HepG2 (cell line): ENCODE data around the gene ALX1. TPM values are rescaled to one million over a fixed set of nuclear protein-coding genes. Genes with fewer than 3 reads are reported as not detected.

Experiments
- ATAC-seq: fragments of 200-7000 bp; cut with Tn5 transposase; 3 replicates; pipeline ENCODE4 v1.9.1; 2020; ENCODE audit warnings: mild to moderate bottlenecking, moderate library complexity
- BruUV-seq: library from RNA; stranded (reverse); fragments of 400-500 nt; replicated peaks from 2 replicates; lab custom pipeline; 2021; lab: Mats Ljungman, UMichigan
- CTCF ChIA-PET: fragments of 300-600 bp; formaldehyde crosslinking; extraction: SDS; loops from one replicate; lab custom pipeline; 2021; ENCODE audit warnings: low total read pairs, inconsistent platforms, low intra/inter-chr PET ratio; lab: Yijun Ruan, JAX
- POLR2A ChIA-PET: fragments of 350-600 bp; sonication (Branson Sonifier 250); formaldehyde crosslinking; loops from one replicate; lab custom pipeline; 2020; ENCODE audit warnings: antibody characterized with exemption, inconsistent platforms; lab: Yijun Ruan, JAX
- DNase-seq: peaks from one replicate; pipeline ENCODE4 v3.0.0-alpha.2; 2015; ENCODE audit warnings: low spot score
- FAIRE-seq: peaks from 3 replicates; lab custom pipeline; 2011; peaks lifted over from hg19 to GRCh38; lab: Jason Lieb, UNC
- H2AFZ ChIP-seq: one replicate; pipeline ENCODE4 v1.6.1; 2011; ENCODE audit warnings: low read length, inconsistent platforms
- H3K27ac ChIP-seq: fragments of 300-600 bp; 3 replicates; pipeline ENCODE4 v1.8.0; 2011; ENCODE audit warnings: mixed run types, mild to moderate bottlenecking, mixed read lengths, low read length, inconsistent platforms; ENCODE audit not compliant: insufficient read depth; ENCODE audit errors: extremely low read length
- H3K27me3 ChIP-seq, 2 experiments: fragments of 200-600 bp in 1 of 2; 2 replicates in 1 of 2; 3 replicates in 1 of 2; pipeline versions ENCODE4 v1.6.0 to v1.8.0; 2011; ENCODE audit warnings: low read length in 2 of 2, mild to moderate bottlenecking in 2 of 2, moderate library complexity in 2 of 2, inconsistent platforms in 1 of 2; ENCODE audit not compliant: insufficient read depth in 2 of 2, control insufficient read depth in 1 of 2
- H3K36me3 ChIP-seq, 2 experiments: fragments of 200-600 bp in 1 of 2; replicated peaks in 1 of 2; 2 replicates in 1 of 2; 3 replicates in 1 of 2; pipeline versions ENCODE4 v1.5.1 to v1.8.0; 2011; ENCODE audit warnings: low read length in 2 of 2, inconsistent platforms in 1 of 2; ENCODE audit not compliant: insufficient read depth in 2 of 2, control insufficient read depth in 1 of 2
- H3K4me1 ChIP-seq: 2 replicates; pipeline ENCODE4 v1.5.1; 2012; ENCODE audit warnings: low read length, inconsistent platforms; ENCODE audit not compliant: insufficient read depth
- H3K4me2 ChIP-seq: 2 replicates; pipeline ENCODE4 v1.6.0; 2011; ENCODE audit warnings: low read depth, low read length, inconsistent platforms
- H3K4me3 ChIP-seq, 3 experiments: fragments of 200-600 bp in 1 of 3; sonication (generic), shearing (Covaris generic) in 1 of 3; replicated peaks in 1 of 3; 2 replicates each; pipeline ENCODE4 v1.5.1; 2011 to 2016; ENCODE audit warnings: low read length in 3 of 3, inconsistent platforms in 2 of 3, low read depth in 2 of 3, mild to moderate bottlenecking in 2 of 3, control low read depth in 1 of 3, mixed read lengths in 1 of 3; ENCODE audit not compliant: insufficient read depth in 1 of 3
- H3K79me2 ChIP-seq: one replicate; pipeline ENCODE4 v1.6.1; 2011; ENCODE audit warnings: low read length, inconsistent platforms; ENCODE audit not compliant: insufficient read depth
- H3K9ac ChIP-seq: 2 replicates; pipeline ENCODE4 v1.6.0; 2011; ENCODE audit warnings: mild to moderate bottlenecking, low read depth, low read length, inconsistent platforms; ENCODE audit not compliant: insufficient read depth
- H3K9me3 ChIP-seq: 2 replicates; pipeline ENCODE4 v1.5.1; 2012; ENCODE audit warnings: mild to moderate bottlenecking, low read length
- H4K20me1 ChIP-seq: 2 replicates; pipeline ENCODE4 v1.6.0; 2011; ENCODE audit warnings: inconsistent platforms, mild to moderate bottlenecking, low read length, moderate library complexity; ENCODE audit not compliant: insufficient read depth
- CENPX ChIP-seq: sonication (generic); formaldehyde crosslinking; IDR thresholded peaks from 2 replicates; pipeline ENCODE4 v1.9.0; 2021; ENCODE audit warnings: mild to moderate bottlenecking, missing genetic modification reagents, moderate library complexity
- ELF4 ChIP-seq: sonication (generic); formaldehyde crosslinking; IDR thresholded peaks from 2 replicates; pipeline ENCODE4 v1.5.0; 2020; ENCODE audit warnings: missing genetic modification reagents, mild to moderate bottlenecking, moderate library complexity, borderline replicate concordance
- GPN1 ChIP-seq: sonication (generic); formaldehyde crosslinking; IDR thresholded peaks from 2 replicates; pipeline ENCODE4 v1.5.1; 2020; ENCODE audit warnings: missing genetic modification reagents, borderline replicate concordance
- HHEX ChIP-seq: IDR thresholded peaks from 2 replicates; pipeline ENCODE4 v1.6.1; 2016; ENCODE audit warnings: control low read depth
- HNRNPUL1 ChIP-seq: fragments of 200-400 bp; formaldehyde crosslinking; IDR thresholded peaks from 2 replicates; pipeline ENCODE4 v1.6.1; 2017; ENCODE audit warnings: low read depth, mild to moderate bottlenecking, low read length, moderate library complexity
- RAD51 ChIP-seq: fragments of 450-650 bp; IDR thresholded peaks from 2 replicates; pipeline ENCODE4 v1.6.1; 2016; ENCODE audit warnings: borderline replicate concordance
- REPIN1 ChIP-seq: sonication (generic); formaldehyde crosslinking; IDR thresholded peaks from 2 replicates; pipeline ENCODE4 v1.8.0; 2022; ENCODE audit warnings: missing genetic modification reagents, low read depth, mild to moderate bottlenecking, borderline replicate concordance
- ZBTB3 ChIP-seq: sonication (generic); formaldehyde crosslinking; IDR thresholded peaks from 2 replicates; pipeline ENCODE4 v1.4.0; 2020; ENCODE audit warnings: low read depth, mild to moderate bottlenecking, moderate library complexity, missing genetic modification reagents, borderline replicate concordance
- ZKSCAN8 ChIP-seq: IDR thresholded peaks from 2 replicates; pipeline ENCODE4 v1.6.1; 2016; ENCODE audit warnings: borderline replicate concordance, missing genetic modification reagents, missing compliant biosample characterization
- WGBS: methylation state at CpG from one replicate; pipeline ENCODE4 v1.1.6; 2017; ENCODE audit warnings: low lambda C conversion rate; 5-methylcytosine and 5-hydroxymethylcytosine counted together
- in situ Hi-C: cut with HindIII; loops from 2 replicates; pipeline ENCODE4 v1.10.0; 2017; ENCODE audit warnings: low pct_unique_long_range_greater_than_20kb; ENCODE audit not compliant: extremely low pct_ligation_motif_present
- intact Hi-C: fragments of 100-400 bp; cut with micrococcal nuclease; formaldehyde crosslinking; loops from one replicate; pipeline ENCODE4 v1.10.0; 2022; ENCODE audit not compliant: unreplicated experiment
- polyA plus RNA-seq, 8 experiments: library from polyadenylated mRNA; depleted of rRNA in 3 of 8; stranded (reverse) in 7 of 8; unstranded in 1 of 8; fragments of >200 nt; fragmentation: Illumina TruSeq in 4 of 8; extraction: Trizol in 4 of 8; gene quantifications; 2 replicates each; pipeline versions ENCODE4 v1.2.1 to v1.2.3, GENCODE V29; 2011 to 2016; ENCODE audit warnings: low read depth in 4 of 8, missing spikeins in 1 of 8, mixed read lengths in 1 of 8; ENCODE audit not compliant: insufficient read depth in 1 of 8
- total RNA-seq, 5 experiments: library from RNA; depleted of rRNA; stranded (reverse); fragments of >200 nt; fragmentation: Illumina TruSeq; extraction: Trizol; gene quantifications; 2 replicates each; pipeline ENCODE4 v1.2.3, GENCODE V29; 2016; ENCODE audit warnings: low read depth in 1 of 5
- TF ChIP-seq, protein P1 (sequence below): fragments of 450-650 bp; IDR thresholded peaks from 2 replicates; pipeline ENCODE4 v1.6.1; 2016
- TF ChIP-seq, protein P2 (sequence below): sonication (generic); formaldehyde crosslinking; IDR thresholded peaks from 2 replicates; pipeline ENCODE4 v1.4.0; 2020; ENCODE audit warnings: missing genetic modification reagents

The ALX1 gene
- total and polyA plus RNA-seq, 2 of the 13 experiments (the other 11 are each of a cell fraction or from before 2014, with no cell fraction given) = not detected

DNA sequence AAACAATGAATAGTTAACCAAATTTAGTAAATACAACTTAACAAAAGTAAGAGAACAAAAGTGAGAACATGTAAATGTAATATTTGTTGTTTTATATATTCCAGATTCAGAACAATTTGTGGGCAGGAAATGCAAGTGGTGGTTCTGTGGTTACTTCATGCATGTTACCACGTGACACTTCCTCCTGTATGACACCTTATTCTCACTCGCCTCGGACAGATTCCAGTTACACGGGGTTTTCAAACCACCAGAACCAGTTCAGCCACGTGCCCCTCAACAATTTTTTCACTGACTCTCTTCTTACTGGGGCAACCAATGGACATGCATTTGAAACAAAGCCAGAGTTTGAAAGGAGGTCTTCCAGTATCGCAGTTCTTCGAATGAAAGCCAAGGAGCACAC, 21.0 kb downstream of the ALX1 start (continued):
- TF ChIP-seq, protein P1, sequence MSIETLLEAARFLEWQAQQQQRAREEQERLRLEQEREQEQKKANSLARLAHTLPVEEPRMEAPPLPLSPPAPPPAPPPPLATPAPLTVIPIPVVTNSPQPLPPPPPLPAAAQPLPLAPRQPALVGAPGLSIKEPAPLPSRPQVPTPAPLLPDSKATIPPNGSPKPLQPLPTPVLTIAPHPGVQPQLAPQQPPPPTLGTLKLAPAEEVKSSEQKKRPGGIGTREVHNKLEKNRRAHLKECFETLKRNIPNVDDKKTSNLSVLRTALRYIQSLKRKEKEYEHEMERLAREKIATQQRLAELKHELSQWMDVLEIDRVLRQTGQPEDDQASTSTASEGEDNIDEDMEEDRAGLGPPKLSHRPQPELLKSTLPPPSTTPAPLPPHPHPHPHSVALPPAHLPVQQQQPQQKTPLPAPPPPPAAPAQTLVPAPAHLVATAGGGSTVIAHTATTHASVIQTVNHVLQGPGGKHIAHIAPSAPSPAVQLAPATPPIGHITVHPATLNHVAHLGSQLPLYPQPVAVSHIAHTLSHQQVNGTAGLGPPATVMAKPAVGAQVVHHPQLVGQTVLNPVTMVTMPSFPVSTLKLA = 0 out of 2 replicates have a peak, but pooled peaks have one; percentile 15
- peak; percentile 42; the same call in 1 of the 2 replicates for TF ChIP-seq RAD51

DNA sequence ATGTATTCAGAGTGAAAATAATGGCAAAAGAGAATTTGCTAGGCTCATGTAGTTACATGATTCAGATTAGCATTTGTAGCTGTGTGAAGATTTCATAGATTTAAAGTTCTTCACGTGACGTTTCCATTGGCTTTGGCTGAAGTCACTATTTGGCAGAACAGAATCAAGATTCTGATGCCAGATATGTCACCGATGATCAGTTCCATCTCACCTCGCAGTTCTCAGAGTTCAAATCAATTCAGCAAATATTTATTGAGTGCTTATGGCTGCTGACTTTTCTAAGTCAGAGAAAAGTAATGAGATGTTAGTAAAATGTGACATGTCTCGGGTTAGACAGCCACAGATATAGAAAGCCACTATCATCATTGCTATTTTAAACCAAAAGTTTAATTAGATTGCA, 28.4 kb downstream of the ALX1 start:
- 5% methylated on average over 5 of the region's 5 CpGs for WGBS
- DNase-seq (no peak), ATAC-seq (no peak), FAIRE-seq (no peak)
- H3K36me3 ChIP-seq = no peaks in the 10 kb centered on the region
- ChIA-PET POLR2A (no interaction called here), CTCF (no interaction called here)
- no TSS peak for BruUV-seq
- no peak overlapping the region for H3K4me3 ChIP-seq
- in situ Hi-C loops (no loop called here), intact Hi-C loops (no loop called here)
- H3K4me1 ChIP-seq = no peaks in the 10 kb centered on the region
- no peaks in the 10 kb centered on the region for H4K20me1 ChIP-seq
- H3K79me2 ChIP-seq = no peaks in the 10 kb centered on the region
- H3K27me3 ChIP-seq = no peaks in the 10 kb centered on the region
- TF ChIP-seq, protein P2, sequence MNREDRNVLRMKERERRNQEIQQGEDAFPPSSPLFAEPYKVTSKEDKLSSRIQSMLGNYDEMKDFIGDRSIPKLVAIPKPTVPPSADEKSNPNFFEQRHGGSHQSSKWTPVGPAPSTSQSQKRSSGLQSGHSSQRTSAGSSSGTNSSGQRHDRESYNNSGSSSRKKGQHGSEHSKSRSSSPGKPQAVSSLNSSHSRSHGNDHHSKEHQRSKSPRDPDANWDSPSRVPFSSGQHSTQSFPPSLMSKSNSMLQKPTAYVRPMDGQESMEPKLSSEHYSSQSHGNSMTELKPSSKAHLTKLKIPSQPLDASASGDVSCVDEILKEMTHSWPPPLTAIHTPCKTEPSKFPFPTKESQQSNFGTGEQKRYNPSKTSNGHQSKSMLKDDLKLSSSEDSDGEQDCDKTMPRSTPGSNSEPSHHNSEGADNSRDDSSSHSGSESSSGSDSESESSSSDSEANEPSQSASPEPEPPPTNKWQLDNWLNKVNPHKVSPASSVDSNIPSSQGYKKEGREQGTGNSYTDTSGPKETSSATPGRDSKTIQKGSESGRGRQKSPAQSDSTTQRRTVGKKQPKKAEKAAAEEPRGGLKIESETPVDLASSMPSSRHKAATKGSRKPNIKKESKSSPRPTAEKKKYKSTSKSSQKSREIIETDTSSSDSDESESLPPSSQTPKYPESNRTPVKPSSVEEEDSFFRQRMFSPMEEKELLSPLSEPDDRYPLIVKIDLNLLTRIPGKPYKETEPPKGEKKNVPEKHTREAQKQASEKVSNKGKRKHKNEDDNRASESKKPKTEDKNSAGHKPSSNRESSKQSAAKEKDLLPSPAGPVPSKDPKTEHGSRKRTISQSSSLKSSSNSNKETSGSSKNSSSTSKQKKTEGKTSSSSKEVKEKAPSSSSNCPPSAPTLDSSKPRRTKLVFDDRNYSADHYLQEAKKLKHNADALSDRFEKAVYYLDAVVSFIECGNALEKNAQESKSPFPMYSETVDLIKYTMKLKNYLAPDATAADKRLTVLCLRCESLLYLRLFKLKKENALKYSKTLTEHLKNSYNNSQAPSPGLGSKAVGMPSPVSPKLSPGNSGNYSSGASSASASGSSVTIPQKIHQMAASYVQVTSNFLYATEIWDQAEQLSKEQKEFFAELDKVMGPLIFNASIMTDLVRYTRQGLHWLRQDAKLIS = no peak
- TF ChIP-seq HHEX (CRISPR knock-in tag) = no peak
- no peak for TF ChIP-seq ZKSCAN8
- TF ChIP-seq HNRNPUL1 = no peak
- no peak for TF ChIP-seq ELF4
- TF ChIP-seq ZBTB3 (CRISPR knock-in tag) = no peak
- no peak for TF ChIP-seq GPN1 (CRISPR knock-in tag)
- TF ChIP-seq CENPX (CRISPR knock-in tag) = no peak
- no peak for TF ChIP-seq REPIN1 (CRISPR knock-in tag)
- no peak overlapping the region for H3K27ac ChIP-seq
- H3K4me2 ChIP-seq = no peak overlapping the region
- H3K9ac ChIP-seq = no peak overlapping the region
- H3K9me3 ChIP-seq = no peaks in the 10 kb centered on the region
- no peak overlapping the region for H2AFZ ChIP-seq
